HEK293 (cell line): ENCODE measurements around the gene PMEL.

ENCODE experiments used
- CTCF ChIP-seq: fragments of 450-650 bp; formaldehyde crosslinking; IDR thresholded peaks from 2 replicates; pipeline ENCODE4 v1.5.1; 2016; ENCODE audit warnings: missing biosample characterization, missing genetic modification characterization
- HOXD13 ChIP-seq: sonication (generic); formaldehyde crosslinking; IDR thresholded peaks from 2 replicates; pipeline ENCODE4 v1.8.0; 2022; ENCODE audit warnings: missing genetic modification reagents, borderline replicate concordance
- ZNF48 ChIP-seq: fragments of 450-650 bp; formaldehyde crosslinking; IDR thresholded peaks from 2 replicates; pipeline ENCODE4 v1.5.1; 2016; ENCODE audit warnings: missing biosample characterization, missing genetic modification characterization
- ZNF513 ChIP-seq: fragments of 450-650 bp; IDR thresholded peaks from 2 replicates; pipeline ENCODE4 v1.5.1; 2018; ENCODE audit warnings: missing biosample characterization, missing genetic modification characterization
- ZNF529 ChIP-seq: fragments of 450-650 bp; formaldehyde crosslinking; IDR thresholded peaks from 2 replicates; pipeline ENCODE4 v1.5.1; 2017; ENCODE audit warnings: missing genetic modification characterization, missing biosample characterization; ENCODE audit not compliant: insufficient replicate concordance
- ZNF600 ChIP-seq: fragments of 450-650 bp; formaldehyde crosslinking; IDR thresholded peaks from 2 replicates; pipeline ENCODE4 v1.5.1; 2016; ENCODE audit warnings: missing biosample characterization, missing genetic modification characterization
- ZNF658 ChIP-seq: fragments of 450-650 bp; formaldehyde crosslinking; IDR thresholded peaks from 2 replicates; pipeline ENCODE4; 2016; ENCODE audit warnings: missing biosample characterization, missing genetic modification characterization
- ZNF776 ChIP-seq: fragments of 450-650 bp; formaldehyde crosslinking; IDR thresholded peaks from 2 replicates; pipeline ENCODE4 v1.5.0; 2017; ENCODE audit warnings: missing biosample characterization, missing genetic modification characterization, borderline replicate concordance

DNA sequence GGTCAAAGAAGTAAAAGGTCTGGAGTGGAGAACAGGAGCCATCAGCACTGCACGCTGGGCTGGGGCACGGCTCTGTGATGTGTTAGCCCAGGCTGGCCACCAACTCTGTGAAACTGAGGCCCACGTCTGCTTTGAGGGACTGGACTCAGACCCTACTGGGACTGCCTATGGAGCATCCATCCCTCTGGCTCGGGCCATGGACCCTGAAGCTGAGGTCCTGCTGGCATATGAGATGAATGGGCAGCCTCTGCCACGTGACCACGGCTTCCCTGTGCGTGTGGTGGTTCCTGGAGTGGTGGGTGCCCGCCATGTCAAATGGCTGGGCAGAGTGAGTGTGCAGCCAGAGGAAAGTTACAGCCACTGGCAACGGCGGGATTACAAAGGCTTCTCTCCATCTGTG, 38.4 kb upstream of the PMEL start:
- TF ChIP-seq ZNF600 (no peak), ZNF48 (tag by site-specific recombination) (no peak), CTCF (no peak), ZNF658 (tag by site-specific recombination) (no peak), HOXD13 (no peak), ZNF529 (tag by site-specific recombination) (no peak), ZNF776 (tag by site-specific recombination) (no peak), ZNF513 (tag by site-specific recombination) (no peak)
